ENCODE measurements around the gene GPR62.

Gene GPR62

DNA sequence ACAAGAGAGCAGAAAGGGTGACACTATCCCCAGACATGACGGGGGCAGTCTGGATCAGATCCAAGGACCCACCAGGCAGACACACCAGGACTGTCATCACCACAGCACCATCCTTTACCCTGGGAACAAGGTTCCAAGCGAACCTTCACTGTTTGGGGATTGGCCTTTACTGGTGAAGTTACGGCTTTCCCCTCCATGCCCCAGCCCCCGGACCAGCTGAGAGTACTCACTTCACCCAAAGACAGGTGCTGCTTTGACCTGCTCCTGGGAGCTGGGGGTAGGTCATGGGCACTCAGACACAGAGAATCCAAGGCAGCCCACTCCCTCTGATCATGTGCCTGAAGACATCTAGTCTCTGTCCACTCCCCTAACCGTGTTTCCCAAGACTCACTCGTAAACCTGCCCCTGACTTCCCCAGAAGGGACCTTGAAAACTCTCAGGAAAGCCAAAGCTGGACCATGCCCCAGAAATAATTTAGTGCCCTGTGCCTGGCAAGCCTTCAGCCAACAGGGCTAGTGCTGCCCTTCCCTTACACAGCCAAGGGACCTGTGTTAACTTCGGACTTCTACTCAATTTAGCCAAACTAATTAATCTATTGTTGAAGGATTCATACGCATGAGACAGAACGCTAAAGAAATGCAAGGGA lies 16.3 kb upstream of the GPR62 start:
- DNase-seq, result no peak

DNA sequence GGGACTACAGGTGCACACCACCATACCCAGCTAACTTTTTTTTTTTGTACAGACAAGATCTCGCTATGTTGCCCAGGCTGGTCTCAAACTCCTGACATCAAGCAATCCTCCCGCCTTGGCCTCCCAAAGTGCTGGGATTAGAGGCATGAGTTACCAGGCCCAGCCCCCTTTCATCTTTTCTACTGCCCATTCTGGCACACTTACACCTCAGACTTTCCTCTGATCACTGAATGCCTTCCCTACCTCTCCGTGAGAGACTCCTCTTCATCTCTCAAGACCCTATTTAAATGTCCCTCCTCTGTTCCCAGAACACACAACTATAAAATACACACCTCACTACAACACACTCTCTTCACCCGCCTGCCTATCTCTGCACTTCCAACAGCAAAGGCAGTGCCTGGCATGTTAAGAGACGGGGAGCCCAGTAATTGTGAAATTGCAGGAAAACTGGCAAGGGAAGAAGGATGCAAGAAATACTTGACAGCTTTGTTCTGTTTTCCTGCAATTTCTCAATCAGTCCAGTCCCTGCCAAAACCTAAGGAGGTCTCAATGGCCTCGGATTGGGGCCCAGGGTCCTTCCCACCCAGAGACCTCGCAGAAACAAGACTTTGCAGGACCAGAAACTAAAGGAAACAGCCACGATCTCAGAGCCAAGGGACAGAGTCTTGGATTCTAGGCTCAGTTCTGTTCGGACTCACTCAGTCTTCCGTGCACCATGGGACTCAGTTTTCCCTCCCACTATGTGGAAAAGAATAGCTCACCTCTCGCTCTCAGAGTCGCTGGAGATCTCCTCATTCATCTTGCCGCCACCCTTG lies 14.3 kb upstream of the GPR62 start:
- DNase-seq, result peak in 1 of 4 experiments; percentile 9

DNA sequence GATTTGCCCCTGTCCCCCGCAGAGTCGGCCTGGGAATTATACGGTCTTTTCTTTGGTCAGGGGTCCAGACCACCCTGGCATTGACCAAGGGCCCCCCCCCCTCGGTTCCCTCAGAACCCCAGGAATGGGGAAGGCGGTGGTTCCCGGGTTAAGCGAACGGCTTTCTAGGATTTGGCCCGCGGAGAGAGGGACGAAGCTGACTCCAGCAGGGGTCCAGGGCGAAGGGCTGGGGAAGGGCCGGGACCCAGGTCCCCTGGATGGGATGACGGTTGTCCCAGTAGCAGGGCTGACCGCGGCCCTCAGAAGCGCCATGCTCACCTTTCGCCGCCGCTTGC lies 13.8 kb upstream of the GPR62 start:
- no peak for DNase-seq

DNA sequence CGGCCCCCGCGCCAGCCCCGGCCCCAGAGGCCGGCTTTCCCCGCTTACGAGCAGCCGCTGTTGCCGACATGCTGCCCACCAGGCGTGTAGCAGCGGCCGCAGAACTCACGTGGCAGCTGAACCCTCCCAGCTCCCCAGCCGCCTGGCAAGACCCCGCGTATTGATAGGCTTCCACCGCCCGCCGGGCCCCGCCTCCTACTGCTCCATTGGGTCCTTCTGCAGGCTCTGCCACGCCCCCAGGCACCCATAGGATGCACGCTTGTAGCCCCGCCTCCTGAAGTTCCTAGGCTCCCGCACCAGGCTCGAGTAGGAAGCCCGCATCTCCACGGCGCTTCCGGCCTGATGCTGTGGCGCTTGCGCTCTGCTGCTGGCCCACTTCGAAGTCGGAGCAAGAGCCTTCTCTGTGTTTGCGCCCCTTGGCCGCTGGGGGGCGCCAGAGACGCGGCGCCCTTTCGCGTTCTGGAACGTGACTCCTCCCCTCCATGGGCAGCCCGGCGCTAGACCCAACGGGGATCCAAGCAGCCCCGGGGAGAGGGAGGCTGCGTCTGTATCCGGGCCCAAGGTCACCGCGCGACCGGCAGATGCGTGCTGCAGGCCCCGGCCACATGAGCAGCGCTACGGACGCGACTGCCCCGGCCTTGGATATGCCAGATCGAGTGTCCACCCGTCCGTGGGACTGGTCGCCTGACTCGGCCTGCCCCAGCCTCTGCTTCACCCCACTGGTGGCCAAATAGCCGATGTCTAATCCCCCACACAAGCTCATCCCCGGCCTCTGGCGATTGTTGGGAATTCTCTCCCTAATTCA lies 13.2 kb upstream of the GPR62 start, which contains the start of the genes PARP3 and RRP9:
PARP3 (plus strand) TSS at position 566 of the 805 bp plus-strand sequence. CDS start 993 bp downstream, outside the sequence.
RRP9 (minus strand) TSS at position 107 of the 805 bp plus-strand sequence; CDS start at position 70, 37 bp downstream.
- peak; percentile 100 for DNase-seq

DNA sequence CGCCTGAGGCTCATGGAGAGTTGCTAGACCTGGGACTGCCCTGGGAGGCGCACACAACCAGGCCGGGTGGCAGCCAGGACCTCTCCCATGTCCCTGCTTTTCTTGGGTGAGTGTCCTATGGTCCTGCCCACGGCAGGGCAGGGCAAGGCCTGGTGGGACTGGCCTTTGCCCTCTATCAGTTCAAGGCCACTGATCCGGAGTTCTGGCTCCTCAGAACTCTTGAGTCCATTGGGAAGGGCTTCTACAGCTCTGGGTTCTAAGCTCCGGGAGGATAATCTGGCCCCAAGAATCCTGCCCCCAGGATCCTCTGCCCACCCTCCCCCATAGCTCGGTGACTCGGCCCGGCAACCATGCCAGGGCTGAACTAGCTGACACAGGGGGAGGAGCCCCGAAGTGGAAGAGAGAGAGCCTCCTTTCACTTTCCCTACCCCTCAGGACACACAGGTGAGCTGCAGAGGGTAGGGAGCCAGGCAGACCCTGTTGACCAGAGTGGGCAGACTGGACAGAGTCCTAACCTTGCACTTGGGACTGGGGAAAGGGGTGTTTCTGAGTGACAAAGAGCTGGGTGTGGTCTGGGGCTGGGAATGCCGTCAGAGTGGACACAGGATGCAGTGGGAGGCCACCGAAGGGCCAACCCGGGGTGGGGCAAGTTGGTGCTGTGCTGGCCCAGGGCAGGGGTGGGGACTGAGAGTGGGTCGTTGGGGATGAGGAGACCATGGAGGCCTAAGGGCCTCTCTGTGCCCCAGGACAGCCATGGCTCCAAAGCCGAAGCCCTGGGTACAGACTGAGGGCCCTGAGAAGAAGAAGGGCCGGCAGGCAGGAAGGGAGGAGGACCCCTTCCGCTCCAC lies 12.4 kb upstream of the GPR62 start:
- peak; percentile 36 to 63 (median 56) for DNase-seq

DNA sequence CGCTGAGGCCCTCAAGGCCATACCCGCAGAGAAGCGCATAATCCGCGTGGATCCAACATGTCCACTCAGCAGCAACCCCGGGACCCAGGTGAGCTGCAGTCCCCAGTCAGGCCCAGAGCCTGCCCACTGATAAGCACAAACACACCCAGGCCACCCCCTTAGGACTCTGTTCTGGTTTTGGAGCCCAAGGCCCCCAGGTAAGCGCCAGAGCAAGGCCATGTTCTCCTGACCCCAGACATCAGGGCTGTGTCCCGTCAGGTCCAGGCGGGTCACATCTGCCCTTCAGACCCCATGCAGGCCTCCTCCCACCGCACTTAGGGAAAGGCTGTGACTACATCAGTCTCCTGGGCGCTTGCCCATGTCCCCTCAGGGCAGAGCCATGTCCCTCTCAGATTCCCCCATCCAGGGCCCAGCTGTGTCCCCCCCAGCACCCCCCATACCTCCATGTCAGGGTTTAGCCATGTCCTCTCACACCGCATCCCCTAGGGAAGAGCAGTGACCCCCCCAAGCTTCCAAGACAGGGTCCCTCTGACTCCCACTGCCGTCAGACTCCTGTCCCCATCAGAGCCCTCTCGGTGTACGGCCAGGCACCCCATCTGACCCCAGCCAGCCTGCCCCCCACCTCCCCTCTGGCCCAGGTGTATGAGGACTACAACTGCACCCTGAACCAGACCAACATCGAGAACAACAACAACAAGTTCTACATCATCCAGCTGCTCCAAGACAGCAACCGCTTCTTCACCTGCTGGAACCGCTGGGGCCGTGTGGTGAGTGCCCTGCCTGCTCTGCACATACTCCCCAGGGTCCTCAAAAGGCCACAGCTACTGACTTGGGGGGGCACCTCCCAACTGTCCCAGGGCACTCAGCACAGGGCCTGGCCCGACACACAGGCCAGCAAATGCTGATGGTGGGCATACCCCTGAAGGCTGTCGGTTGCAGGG lies 11.5 kb upstream of the GPR62 start:
- DNase-seq, result no peak

DNA sequence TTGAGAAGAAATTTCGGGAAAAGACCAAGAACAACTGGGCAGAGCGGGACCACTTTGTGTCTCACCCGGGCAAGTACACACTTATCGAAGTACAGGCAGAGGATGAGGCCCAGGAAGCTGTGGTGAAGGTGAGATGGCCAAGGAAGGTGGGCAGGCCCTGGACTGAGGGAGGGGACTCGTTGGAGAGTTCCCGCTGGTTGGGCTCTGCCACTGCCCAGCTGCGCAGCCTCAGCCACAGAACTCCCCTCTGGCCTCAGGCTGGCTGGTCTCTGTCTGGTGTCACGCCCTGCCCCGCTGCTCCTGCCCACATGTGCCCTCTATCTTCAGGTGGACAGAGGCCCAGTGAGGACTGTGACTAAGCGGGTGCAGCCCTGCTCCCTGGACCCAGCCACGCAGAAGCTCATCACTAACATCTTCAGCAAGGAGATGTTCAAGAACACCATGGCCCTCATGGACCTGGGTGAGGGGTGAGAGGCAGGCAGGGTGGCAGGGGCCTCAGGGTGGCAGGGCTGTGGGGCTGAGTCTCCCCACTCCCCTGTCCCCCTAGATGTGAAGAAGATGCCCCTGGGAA lies 10.6 kb upstream of the GPR62 start:
- no peak for DNase-seq

DNA sequence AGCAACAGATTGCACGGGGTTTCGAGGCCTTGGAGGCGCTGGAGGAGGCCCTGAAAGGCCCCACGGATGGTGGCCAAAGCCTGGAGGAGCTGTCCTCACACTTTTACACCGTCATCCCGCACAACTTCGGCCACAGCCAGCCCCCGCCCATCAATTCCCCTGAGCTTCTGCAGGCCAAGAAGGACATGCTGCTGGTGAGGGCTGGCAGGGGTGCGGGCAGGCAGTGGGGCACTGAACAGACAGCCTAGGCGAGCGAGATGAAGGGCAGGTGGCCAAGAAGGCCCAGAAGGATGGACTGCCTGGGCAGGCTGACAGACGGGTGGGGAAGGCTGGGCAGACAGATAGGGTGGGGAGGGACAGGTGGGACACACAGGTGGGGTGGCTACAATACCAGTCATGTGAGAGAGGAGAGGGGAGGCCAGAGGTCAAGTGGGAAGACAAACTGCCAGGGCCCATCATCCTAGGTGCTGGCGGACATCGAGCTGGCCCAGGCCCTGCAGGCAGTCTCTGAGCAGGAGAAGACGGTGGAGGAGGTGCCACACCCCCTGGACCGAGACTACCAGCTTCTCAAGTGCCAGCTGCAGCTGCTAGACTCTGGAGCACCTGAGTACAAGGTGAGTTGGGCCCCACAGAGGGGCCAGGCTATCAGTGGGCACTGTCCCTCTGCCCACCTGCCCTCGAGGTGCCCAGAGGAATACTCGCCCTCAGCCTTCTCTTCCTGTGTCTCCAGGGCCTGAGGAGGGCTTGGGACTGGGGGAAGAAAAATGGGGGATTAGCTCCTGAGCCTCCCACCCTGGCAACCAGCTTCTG lies 9.9 kb upstream of the GPR62 start:
- no peak for DNase-seq

DNA sequence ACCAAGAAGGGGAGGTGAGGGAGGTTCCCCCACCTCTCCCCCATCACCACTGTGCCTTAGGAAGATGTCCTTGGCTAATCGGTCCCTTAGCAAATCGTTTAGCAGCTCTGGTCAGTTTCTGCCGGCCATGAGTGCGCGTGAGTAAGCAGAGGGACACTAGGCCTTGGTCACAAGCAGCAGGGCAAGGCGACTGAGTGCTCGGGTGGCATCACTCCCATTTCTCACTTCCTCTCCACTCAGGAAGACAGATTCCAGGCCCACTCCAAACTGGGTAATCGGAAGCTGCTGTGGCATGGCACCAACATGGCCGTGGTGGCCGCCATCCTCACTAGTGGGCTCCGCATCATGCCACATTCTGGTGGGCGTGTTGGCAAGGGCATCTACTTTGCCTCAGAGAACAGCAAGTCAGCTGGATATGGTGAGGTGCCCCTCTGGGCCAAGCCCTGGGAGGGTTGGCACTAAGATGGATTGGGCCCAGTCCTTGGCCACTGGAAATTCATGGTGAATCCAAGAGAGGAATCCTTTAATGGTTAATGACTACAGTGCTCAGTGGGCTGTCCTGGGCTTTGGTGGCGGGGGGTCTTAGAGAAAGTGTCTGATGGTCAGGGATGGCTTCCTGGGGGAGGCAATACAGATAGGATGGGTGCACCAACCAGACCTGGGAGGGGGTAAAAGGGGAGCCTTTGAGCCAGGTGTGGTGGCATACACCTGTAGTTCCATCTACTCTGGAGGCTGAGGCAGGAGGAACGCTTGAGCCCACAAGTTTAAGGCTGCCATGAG lies 9.1 kb upstream of the GPR62 start:
- DNase-seq, result no peak

DNA sequence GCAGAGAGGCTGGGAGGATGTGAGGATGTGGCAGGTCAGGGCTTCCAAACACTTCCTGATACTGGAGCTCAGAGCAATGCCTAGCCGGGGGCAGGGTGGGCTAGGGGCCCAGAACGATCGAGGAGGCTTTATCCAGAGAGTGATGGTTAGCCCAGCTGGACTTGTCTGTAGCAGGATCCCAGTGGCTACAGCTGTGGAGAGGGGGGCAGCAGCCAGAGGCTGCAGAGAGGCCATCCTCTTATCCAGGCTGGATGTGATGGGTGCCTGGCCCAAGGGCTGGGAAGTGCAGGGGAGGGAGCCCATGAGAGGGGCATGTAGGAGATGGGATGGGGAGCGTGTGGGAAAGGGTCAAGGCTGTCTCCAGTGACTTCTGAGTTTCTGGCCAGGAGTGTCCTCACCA lies 8.4 kb upstream of the GPR62 start:
- no peak for DNase-seq

DNA sequence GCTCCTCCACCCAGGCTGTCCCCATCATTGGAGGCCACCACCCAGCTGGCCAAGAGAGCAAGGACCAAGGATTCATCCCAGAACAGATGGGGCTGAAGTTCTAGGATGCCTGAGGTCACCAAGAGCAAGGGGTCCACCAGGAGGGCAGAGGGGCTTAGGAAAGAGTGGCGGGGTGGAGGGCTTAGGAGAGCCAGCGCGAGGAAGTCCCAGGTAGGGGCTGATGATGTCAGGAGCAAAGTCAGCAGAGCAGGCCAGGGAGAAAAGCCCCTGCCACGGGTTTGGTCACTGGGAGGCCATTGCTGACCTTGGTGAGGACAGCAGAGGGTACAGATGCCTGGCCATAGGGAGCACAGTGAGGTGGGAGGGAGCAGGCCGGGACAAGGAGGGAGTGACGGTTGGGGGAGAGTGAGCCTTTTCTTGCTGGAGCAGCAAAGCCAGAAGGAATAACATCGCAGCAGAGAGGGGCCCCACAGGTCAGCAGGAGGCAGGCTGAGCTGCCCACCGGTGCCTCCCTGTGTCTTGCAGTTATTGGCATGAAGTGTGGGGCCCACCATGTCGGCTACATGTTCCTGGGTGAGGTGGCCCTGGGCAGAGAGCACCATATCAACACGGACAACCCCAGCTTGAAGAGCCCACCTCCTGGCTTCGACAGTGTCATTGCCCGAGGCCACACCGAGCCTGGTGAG lies 7.8 kb upstream of the GPR62 start:
- no peak for DNase-seq

DNA sequence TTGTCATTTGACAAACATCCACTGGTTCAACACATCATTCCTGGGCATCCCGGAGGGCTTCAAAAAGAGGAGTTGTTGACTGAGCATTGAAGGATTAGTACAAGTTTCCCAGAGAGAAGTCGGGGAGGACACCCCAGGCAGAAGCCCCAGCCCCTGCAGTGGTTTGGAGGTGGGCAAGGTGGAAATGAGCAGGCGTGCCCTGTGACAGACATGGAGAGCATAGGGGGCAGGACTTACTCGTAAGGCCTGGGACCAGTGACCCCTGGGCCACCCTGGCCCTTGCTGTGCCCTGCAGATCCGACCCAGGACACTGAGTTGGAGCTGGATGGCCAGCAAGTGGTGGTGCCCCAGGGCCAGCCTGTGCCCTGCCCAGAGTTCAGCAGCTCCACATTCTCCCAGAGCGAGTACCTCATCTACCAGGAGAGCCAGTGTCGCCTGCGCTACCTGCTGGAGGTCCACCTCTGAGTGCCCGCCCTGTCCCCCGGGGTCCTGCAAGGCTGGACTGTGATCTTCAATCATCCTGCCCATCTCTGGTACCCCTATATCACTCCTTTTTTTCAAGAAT lies 7.1 kb upstream of the GPR62 start:
- no peak for DNase-seq

DNA sequence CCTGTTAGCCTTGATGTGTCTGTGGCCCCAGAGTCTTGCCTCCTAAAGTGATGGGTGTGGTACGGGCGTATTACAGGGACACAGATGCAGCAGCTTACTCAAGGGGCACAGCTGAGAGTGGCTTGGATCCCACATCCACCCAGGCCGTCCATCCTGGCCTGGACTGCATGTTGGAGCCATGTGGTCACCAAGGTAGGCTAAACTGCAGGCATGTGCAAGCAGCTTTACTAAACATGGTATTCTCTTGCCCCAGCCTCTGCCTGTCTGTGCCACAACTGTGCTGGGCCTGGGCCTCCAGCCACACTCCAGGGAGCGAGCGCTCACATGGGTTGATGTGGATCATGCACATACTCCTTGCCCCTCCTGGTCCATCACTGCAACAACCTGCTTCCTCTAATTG lies 6.1 kb upstream of the GPR62 start:
- DNase-seq, result no peak

DNA sequence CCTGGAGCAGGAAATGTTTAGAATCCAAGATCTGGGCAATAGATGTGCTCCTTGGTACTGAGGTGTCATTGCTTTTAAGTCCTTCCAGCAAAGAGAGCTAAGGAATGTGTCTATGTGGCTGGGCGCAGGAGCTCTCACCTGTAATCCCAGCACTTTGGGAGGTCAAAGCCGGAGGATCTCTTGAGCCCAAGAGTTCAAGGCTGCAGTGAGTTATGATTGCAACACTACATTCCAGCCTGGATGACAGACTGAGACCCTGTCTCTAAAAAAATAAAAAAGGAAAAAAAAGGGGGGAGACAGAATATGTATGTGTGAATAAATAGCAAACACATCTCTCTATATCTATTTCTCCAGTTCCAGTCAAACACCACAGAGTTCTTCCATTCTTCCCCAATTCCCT lies 4.3 kb upstream of the GPR62 start:
- no peak for DNase-seq

DNA sequence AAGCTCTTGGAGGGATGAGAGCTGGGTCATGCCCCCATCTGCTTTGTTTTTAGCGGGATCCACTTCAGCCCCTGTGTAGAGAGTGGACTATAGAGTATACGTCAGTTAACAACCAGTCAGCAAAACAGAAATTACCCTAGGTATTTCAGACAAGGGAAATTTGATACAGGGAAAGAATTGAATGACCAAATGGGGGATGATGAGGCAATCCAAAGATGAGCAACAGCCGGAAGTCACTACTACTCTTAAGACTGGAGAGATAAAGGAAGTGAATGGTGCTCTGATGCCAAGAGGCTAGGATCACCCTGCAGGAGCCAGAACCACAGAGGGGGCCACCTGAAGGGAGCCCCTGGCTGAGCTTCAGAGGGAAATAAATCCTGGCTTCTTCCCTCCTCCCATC lies 1.7 kb upstream of the GPR62 start:
- peak; percentile 61 to 78 (median 71) for DNase-seq

DNA sequence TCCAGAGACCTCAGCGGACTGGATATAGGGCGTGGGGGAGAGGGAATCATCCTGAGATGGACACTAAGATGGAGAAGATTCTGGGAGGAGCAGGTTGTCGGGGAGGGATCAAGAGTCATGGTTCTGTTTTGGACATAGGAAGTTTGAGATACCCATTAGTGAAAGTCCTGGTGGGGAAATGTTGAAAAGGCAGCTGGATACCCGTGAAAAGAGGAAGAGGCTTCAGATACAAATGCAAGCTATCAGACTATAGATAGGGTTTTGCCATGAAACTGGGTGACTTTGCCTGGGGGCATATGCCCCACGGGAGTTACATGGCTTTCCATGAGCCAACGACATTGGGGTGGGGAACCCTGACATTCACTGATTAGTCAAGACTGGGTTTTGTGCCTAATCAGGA lies 1.1 kb upstream of the GPR62 start:
- DNase-seq, result peak; percentile 35 to 70 (median 58)

DNA sequence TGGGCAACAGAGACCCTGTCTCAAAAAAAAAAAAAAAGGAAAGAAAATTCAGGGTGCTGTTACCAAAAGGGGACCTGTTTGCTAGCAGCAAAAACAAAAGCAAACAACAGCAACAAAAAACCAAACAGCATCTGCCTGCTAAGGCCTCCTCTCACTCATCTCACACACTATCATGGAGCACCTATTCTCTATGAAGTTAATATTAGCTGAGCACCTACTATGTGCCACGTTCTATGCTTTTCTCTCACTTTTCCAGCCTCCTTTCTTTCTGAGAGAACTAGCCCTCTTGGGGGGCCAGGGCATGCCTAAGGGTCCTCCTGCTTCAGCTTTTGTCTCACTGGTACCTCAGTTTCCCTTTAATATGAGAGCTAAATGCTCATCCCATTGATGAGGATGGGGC lies 468 bp upstream of the GPR62 start:
- DNase-seq, result no peak
